HepG2 (cell line): ENCODE results near the gene IQCH. TPM values are rescaled to one million over a fixed set of nuclear protein-coding genes. Genes with fewer than 3 reads are reported as not detected.

Experiments used
- ATAC-seq: fragments of 200-7000 bp; cut with Tn5 transposase; 3 replicates; pipeline ENCODE4 v1.9.1; 2020; ENCODE audit warnings: mild to moderate bottlenecking, moderate library complexity
- BruUV-seq: library from RNA; stranded (reverse); fragments of 400-500 nt; replicated peaks from 2 replicates; lab custom pipeline; 2021; lab: Mats Ljungman, UMichigan
- CTCF ChIA-PET: fragments of 300-600 bp; formaldehyde crosslinking; extraction: SDS; loops from one replicate; lab custom pipeline; 2021; ENCODE audit warnings: low total read pairs, inconsistent platforms, low intra/inter-chr PET ratio; lab: Yijun Ruan, JAX
- POLR2A ChIA-PET: fragments of 350-600 bp; sonication (Branson Sonifier 250); formaldehyde crosslinking; loops from one replicate; lab custom pipeline; 2020; ENCODE audit warnings: antibody characterized with exemption, inconsistent platforms; lab: Yijun Ruan, JAX
- DNase-seq: peaks from one replicate; pipeline ENCODE4 v3.0.0-alpha.2; 2015; ENCODE audit warnings: low spot score
- FAIRE-seq: peaks from 3 replicates; lab custom pipeline; 2011; peaks lifted over from hg19 to GRCh38; lab: Jason Lieb, UNC
- H2AFZ ChIP-seq: one replicate; pipeline ENCODE4 v1.6.1; 2011; ENCODE audit warnings: low read length, inconsistent platforms
- H3K27ac ChIP-seq: fragments of 300-600 bp; 3 replicates; pipeline ENCODE4 v1.8.0; 2011; ENCODE audit warnings: mixed run types, mild to moderate bottlenecking, mixed read lengths, low read length, inconsistent platforms; ENCODE audit not compliant: insufficient read depth; ENCODE audit errors: extremely low read length
- H3K27me3 ChIP-seq, 2 experiments: fragments of 200-600 bp in 1 of 2; 2 replicates in 1 of 2; 3 replicates in 1 of 2; pipeline versions ENCODE4 v1.6.0 to v1.8.0; 2011; ENCODE audit warnings: low read length in 2 of 2, mild to moderate bottlenecking in 2 of 2, moderate library complexity in 2 of 2, inconsistent platforms in 1 of 2; ENCODE audit not compliant: insufficient read depth in 2 of 2, control insufficient read depth in 1 of 2
- H3K36me3 ChIP-seq, 2 experiments: fragments of 200-600 bp in 1 of 2; replicated peaks in 1 of 2; 2 replicates in 1 of 2; 3 replicates in 1 of 2; pipeline versions ENCODE4 v1.5.1 to v1.8.0; 2011; ENCODE audit warnings: low read length in 2 of 2, inconsistent platforms in 1 of 2; ENCODE audit not compliant: insufficient read depth in 2 of 2, control insufficient read depth in 1 of 2
- H3K4me1 ChIP-seq: 2 replicates; pipeline ENCODE4 v1.5.1; 2012; ENCODE audit warnings: low read length, inconsistent platforms; ENCODE audit not compliant: insufficient read depth
- H3K4me2 ChIP-seq: 2 replicates; pipeline ENCODE4 v1.6.0; 2011; ENCODE audit warnings: low read depth, low read length, inconsistent platforms
- H3K4me3 ChIP-seq, 3 experiments: fragments of 200-600 bp in 1 of 3; sonication (generic), shearing (Covaris generic) in 1 of 3; replicated peaks in 1 of 3; 2 replicates each; pipeline ENCODE4 v1.5.1; 2011 to 2016; ENCODE audit warnings: low read length in 3 of 3, inconsistent platforms in 2 of 3, low read depth in 2 of 3, mild to moderate bottlenecking in 2 of 3, control low read depth in 1 of 3, mixed read lengths in 1 of 3; ENCODE audit not compliant: insufficient read depth in 1 of 3
- H3K79me2 ChIP-seq: one replicate; pipeline ENCODE4 v1.6.1; 2011; ENCODE audit warnings: low read length, inconsistent platforms; ENCODE audit not compliant: insufficient read depth
- H3K9ac ChIP-seq: 2 replicates; pipeline ENCODE4 v1.6.0; 2011; ENCODE audit warnings: mild to moderate bottlenecking, low read depth, low read length, inconsistent platforms; ENCODE audit not compliant: insufficient read depth
- H3K9me3 ChIP-seq: 2 replicates; pipeline ENCODE4 v1.5.1; 2012; ENCODE audit warnings: mild to moderate bottlenecking, low read length
- H4K20me1 ChIP-seq: 2 replicates; pipeline ENCODE4 v1.6.0; 2011; ENCODE audit warnings: inconsistent platforms, mild to moderate bottlenecking, low read length, moderate library complexity; ENCODE audit not compliant: insufficient read depth
- CREB3 ChIP-seq: sonication (generic); formaldehyde crosslinking; IDR thresholded peaks from 2 replicates; pipeline ENCODE4 v1.5.0; 2020; ENCODE audit warnings: missing genetic modification reagents
- FOXK2 ChIP-seq: fragments of 450-650 bp; IDR thresholded peaks from 2 replicates; pipeline ENCODE4 v1.6.1; 2016
- HNF1B ChIP-seq: sonication (generic); formaldehyde crosslinking; IDR thresholded peaks from 2 replicates; pipeline ENCODE4 v1.5.1; 2020; ENCODE audit warnings: mild to moderate bottlenecking, moderate library complexity, missing genetic modification reagents
- IRF1 ChIP-seq: sonication (generic); formaldehyde crosslinking; IDR thresholded peaks from 2 replicates; pipeline ENCODE4 v1.4.0; 2020; ENCODE audit warnings: low read depth, mild to moderate bottlenecking, missing genetic modification reagents
- MTF1 ChIP-seq: sonication (generic); formaldehyde crosslinking; IDR thresholded peaks from 2 replicates; pipeline ENCODE4 v1.5.0; 2020; ENCODE audit warnings: missing genetic modification reagents
- REXO4 ChIP-seq: sonication (generic); formaldehyde crosslinking; IDR thresholded peaks from 2 replicates; pipeline ENCODE4 v1.8.0; 2022; ENCODE audit warnings: missing genetic modification reagents, mild to moderate bottlenecking, borderline replicate concordance
- TCF7L2 ChIP-seq: IDR thresholded peaks from 2 replicates; pipeline ENCODE4 v1.6.1; 2011; ENCODE audit warnings: mild to moderate bottlenecking, low read depth, low read length, moderate library complexity
- ZNF292 ChIP-seq: sonication (generic); formaldehyde crosslinking; IDR thresholded peaks from 2 replicates; pipeline ENCODE4 v1.8.1; 2022; ENCODE audit warnings: mild to moderate bottlenecking, low read depth, missing genetic modification reagents, borderline replicate concordance
- ZNF431 ChIP-seq: sonication (generic); formaldehyde crosslinking; IDR thresholded peaks from 2 replicates; pipeline ENCODE4 v1.9.0; 2022; ENCODE audit warnings: missing genetic modification reagents, low read depth, mild to moderate bottlenecking, borderline replicate concordance
- ZNF556 ChIP-seq: sonication (generic); formaldehyde crosslinking; IDR thresholded peaks from 2 replicates; pipeline ENCODE4 v1.4.0; 2020; ENCODE audit warnings: mild to moderate bottlenecking, missing genetic modification reagents, borderline replicate concordance
- ZNF644 ChIP-seq: IDR thresholded peaks from 2 replicates; pipeline ENCODE4 v1.6.1; 2016; ENCODE audit warnings: low read depth
- WGBS: methylation state at CpG from one replicate; pipeline ENCODE4 v1.1.6; 2017; ENCODE audit warnings: low lambda C conversion rate; 5-methylcytosine and 5-hydroxymethylcytosine counted together
- in situ Hi-C: cut with HindIII; loops from 2 replicates; pipeline ENCODE4 v1.10.0; 2017; ENCODE audit warnings: low pct_unique_long_range_greater_than_20kb; ENCODE audit not compliant: extremely low pct_ligation_motif_present
- intact Hi-C: fragments of 100-400 bp; cut with micrococcal nuclease; formaldehyde crosslinking; loops from one replicate; pipeline ENCODE4 v1.10.0; 2022; ENCODE audit not compliant: unreplicated experiment
- polyA plus RNA-seq, 8 experiments: library from polyadenylated mRNA; depleted of rRNA in 3 of 8; stranded (reverse) in 7 of 8; unstranded in 1 of 8; fragments of >200 nt; fragmentation: Illumina TruSeq in 4 of 8; extraction: Trizol in 4 of 8; gene quantifications; 2 replicates each; pipeline versions ENCODE4 v1.2.1 to v1.2.3, GENCODE V29; 2011 to 2016; ENCODE audit warnings: low read depth in 4 of 8, missing spikeins in 1 of 8, mixed read lengths in 1 of 8; ENCODE audit not compliant: insufficient read depth in 1 of 8
- total RNA-seq, 5 experiments: library from RNA; depleted of rRNA; stranded (reverse); fragments of >200 nt; fragmentation: Illumina TruSeq; extraction: Trizol; gene quantifications; 2 replicates each; pipeline ENCODE4 v1.2.3, GENCODE V29; 2016; ENCODE audit warnings: low read depth in 1 of 5

The IQCH gene
- total and polyA plus RNA-seq, 2 of the 13 experiments (the other 11 are each of a cell fraction or from before 2014, with no cell fraction given): 0.16 to 0.55 TPM

DNA sequence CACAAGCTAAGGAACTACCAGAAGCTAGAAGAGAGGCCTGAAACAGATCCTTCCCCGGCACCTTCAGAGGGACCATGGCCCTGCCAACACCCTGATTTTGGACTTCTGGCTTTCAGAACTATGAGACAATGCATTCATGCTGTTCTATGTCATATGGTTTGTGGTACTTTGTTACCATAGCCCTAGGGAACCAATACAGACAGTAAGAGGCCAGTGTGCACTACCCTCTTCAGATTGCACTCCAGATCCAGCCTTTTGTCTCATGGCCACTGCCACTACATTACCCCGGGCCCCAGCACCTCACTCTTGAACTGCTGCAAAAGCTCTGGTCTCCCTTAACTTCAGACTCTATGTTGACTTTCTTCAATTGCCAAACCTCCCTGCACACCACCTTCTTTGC, 24.1 kb upstream of the IQCH start:
- POLR2A ChIA-PET: no interaction called here
- no TSS peak for BruUV-seq
- Histone ChIP-seq H3K4me1 (peaks cover 11% of the 10 kb centered on the region), H3K4me2 (no peak overlapping the region), H3K4me3 (no peak overlapping the region), H3K79me2 (no peaks in the 10 kb centered on the region), H3K9ac (no peak overlapping the region), H3K27me3 (no peaks in the 10 kb centered on the region), H2AFZ (no peak overlapping the region), H3K36me3 (peaks cover 2 to 7% of the 10 kb centered on the region in 2 experiments; a peak in 2 of 5 replicates), H4K20me1 (no peaks in the 10 kb centered on the region), H3K27ac (no peak overlapping the region), H3K9me3 (no peaks in the 10 kb centered on the region)
- intact Hi-C loops: no loop called here
- FAIRE-seq (no peak), ATAC-seq (no peak), DNase-seq (no peak)
- in situ Hi-C loops: no loop called here
- no peak for TF ChIP-seq ZNF556 (CRISPR knock-in tag)
- no peak for TF ChIP-seq IRF1 (CRISPR knock-in tag)
- TF ChIP-seq TCF7L2: no peak
- no peak for TF ChIP-seq ZNF644 (CRISPR knock-in tag)
- no peak for TF ChIP-seq ZNF292 (CRISPR knock-in tag)
- no peak for TF ChIP-seq ZNF431 (CRISPR knock-in tag)
- TF ChIP-seq HNF1B (CRISPR knock-in tag): no peak
- no peak for TF ChIP-seq FOXK2
- TF ChIP-seq REXO4 (CRISPR knock-in tag): no peak
- no peak for TF ChIP-seq CREB3
- TF ChIP-seq MTF1 (CRISPR knock-in tag): no peak
- 100% methylated on average over 2 of the region's 2 CpGs for WGBS
- CTCF ChIA-PET: no interaction called here
